Trophoblast cell (in vitro differentiated cells and primary cell): ENCODE data around the gene TMEM120B.

Source experiments
- DNase-seq, 2 donors: peaks; one replicate each; pipeline ENCODE4 v3.0.0-alpha.2; 2016
- H2AFZ ChIP-seq: 2 replicates; pipeline ENCODE4 v1.6.1; 2013; ENCODE audit warnings: low read length, moderate library complexity, mild to moderate bottlenecking; ENCODE audit not compliant: insufficient read depth, poor library complexity
- H2AK5ac ChIP-seq: 2 replicates; pipeline ENCODE4 v1.6.1; 2013; ENCODE audit warnings: mild to moderate bottlenecking, low read length
- H2BK120ac ChIP-seq: 2 replicates; pipeline ENCODE4 v1.6.1; 2013; ENCODE audit warnings: low read length, mild to moderate bottlenecking, moderate library complexity; ENCODE audit not compliant: insufficient read depth, poor library complexity
- H2BK12ac ChIP-seq: 2 replicates; pipeline ENCODE4 v1.6.1; 2013; ENCODE audit warnings: mild to moderate bottlenecking, low read length, moderate library complexity
- H2BK5ac ChIP-seq: 2 replicates; pipeline ENCODE4 v1.6.1; 2013; ENCODE audit warnings: low read length, low read depth, moderate library complexity, mild to moderate bottlenecking; ENCODE audit not compliant: poor library complexity
- H3K14ac ChIP-seq: 2 replicates; pipeline ENCODE4 v1.6.1; 2013; ENCODE audit warnings: mild to moderate bottlenecking, low read length
- H3K18ac ChIP-seq: 2 replicates; pipeline ENCODE4 v1.6.1; 2013; ENCODE audit warnings: mild to moderate bottlenecking, low read length
- H3K23ac ChIP-seq: 2 replicates; pipeline ENCODE4 v1.6.1; 2013; ENCODE audit warnings: low read length
- H3K27ac ChIP-seq: 2 replicates; pipeline ENCODE4 v1.5.1; 2013; ENCODE audit warnings: low read depth, mild to moderate bottlenecking, inconsistent platforms, low read length, moderate library complexity
- H3K27me3 ChIP-seq: 2 replicates; pipeline ENCODE4 v1.6.1; 2013; ENCODE audit warnings: inconsistent platforms, mild to moderate bottlenecking, low read length, moderate library complexity; ENCODE audit not compliant: insufficient read depth
- H3K36me3 ChIP-seq, 2 experiments: 1 replicate in 1 of 2; 2 replicates in 1 of 2; pipeline ENCODE4 v1.6.1; 2013; ENCODE audit warnings: low read length in 2 of 2, mild to moderate bottlenecking in 2 of 2, moderate library complexity in 1 of 2; ENCODE audit not compliant: insufficient read depth in 2 of 2, control insufficient read depth in 1 of 2
- H3K4ac ChIP-seq: 2 replicates; pipeline ENCODE4 v1.6.1; 2013; ENCODE audit warnings: low read depth, mild to moderate bottlenecking, low read length, moderate library complexity
- H3K4me1 ChIP-seq, 2 experiments: 1 replicate in 1 of 2; 2 replicates in 1 of 2; pipeline ENCODE4 v1.6.1; 2013; ENCODE audit warnings: low read length in 2 of 2, mild to moderate bottlenecking in 2 of 2, moderate library complexity in 1 of 2; ENCODE audit not compliant: insufficient read depth in 2 of 2, control insufficient read depth in 1 of 2
- H3K4me2 ChIP-seq: 2 replicates; pipeline ENCODE4 v1.6.1; 2013; ENCODE audit warnings: inconsistent platforms, mild to moderate bottlenecking, low read length, moderate library complexity
- H3K4me3 ChIP-seq: 2 replicates; pipeline ENCODE4 v1.5.1; 2013; ENCODE audit warnings: mild to moderate bottlenecking, low read depth, low read length, inconsistent platforms
- H3K79me1 ChIP-seq: one replicate; pipeline ENCODE4 v1.6.1; 2013; ENCODE audit warnings: low read length
- H3K79me2 ChIP-seq: 2 replicates; pipeline ENCODE4 v1.6.1; 2013; ENCODE audit warnings: low read length, mild to moderate bottlenecking; ENCODE audit not compliant: control insufficient read depth, insufficient read depth, poor library complexity
- H3K9ac ChIP-seq: 2 replicates; pipeline ENCODE4 v1.6.1; 2013; ENCODE audit warnings: mild to moderate bottlenecking, low read length
- H3K9me3 ChIP-seq: 2 replicates; pipeline ENCODE4 v1.6.1; 2013; ENCODE audit warnings: low read depth, mild to moderate bottlenecking, control low read depth, inconsistent platforms, low read length; ENCODE audit not compliant: insufficient read depth
- H4K12ac ChIP-seq: 2 replicates; pipeline ENCODE4 v1.6.1; 2013; ENCODE audit warnings: low read depth, mild to moderate bottlenecking, low read length, moderate library complexity
- H4K8ac ChIP-seq: 2 replicates; pipeline ENCODE4 v1.6.1; 2013; ENCODE audit warnings: low read depth, mild to moderate bottlenecking, low read length, moderate library complexity
- H4K91ac ChIP-seq: one replicate; pipeline ENCODE4 v1.6.1; 2013; ENCODE audit warnings: low read depth, mild to moderate bottlenecking, low read length, moderate library complexity
- WGBS: extraction: QIAGEN DNeasy Blood & Tissue Kit; methylation state at CpG from one replicate; pipeline ENCODE4 v1.1.7; 2013; ENCODE audit warnings: missing lambda C conversion rate; ENCODE audit not compliant: insufficient read length, insufficient coverage; ENCODE audit errors: extremely low coverage; 5-methylcytosine and 5-hydroxymethylcytosine counted together

Gene TMEM120B

DNA sequence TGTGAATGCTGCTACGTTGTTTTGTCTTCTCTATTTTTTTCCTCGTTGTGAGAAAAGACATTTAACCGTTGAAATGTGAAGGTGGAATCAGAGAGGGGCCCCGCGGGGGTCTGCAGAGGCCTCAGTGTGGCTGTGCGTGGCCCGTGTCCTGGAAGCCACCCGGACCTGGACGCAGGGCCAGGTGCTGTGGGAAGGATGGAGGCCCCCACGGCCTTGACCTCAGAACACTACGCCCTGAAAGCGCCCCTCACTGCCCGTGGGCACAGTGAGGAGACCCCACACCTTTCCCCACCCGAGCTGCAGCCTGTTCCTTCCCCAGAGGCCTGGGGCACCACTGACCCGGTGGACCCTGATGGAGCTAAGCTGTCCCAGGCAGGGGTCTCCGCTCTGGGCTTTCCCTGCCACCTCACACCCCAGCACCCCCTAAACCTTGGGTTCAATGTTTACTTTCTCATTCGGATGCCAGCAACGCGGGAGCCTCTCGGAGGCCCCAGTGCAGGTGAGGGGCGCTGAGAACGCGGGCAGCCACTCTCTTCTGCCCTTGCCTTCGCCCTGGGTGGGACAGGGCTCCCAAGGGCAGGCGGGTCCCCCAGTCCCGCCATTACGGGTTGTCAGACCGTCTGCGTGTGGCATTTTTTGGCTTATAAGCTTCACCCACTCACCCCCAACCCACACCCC is 118.2 kb downstream of the TMEM120B start:
- H3K9ac ChIP-seq = no peak overlapping the region
- no peak overlapping the region for H3K18ac ChIP-seq
- H3K14ac ChIP-seq = no peak overlapping the region
- no peak overlapping the region for H3K4me2 ChIP-seq
- no peak overlapping the region for H2BK5ac ChIP-seq
- no CpG with 5 or more reads among the region's 29 CpGs for WGBS
- no peaks in the 10 kb centered on the region for H3K27me3 ChIP-seq
- no peak overlapping the region for H3K27ac ChIP-seq
- H3K79me1 ChIP-seq = no peaks in the 10 kb centered on the region
- H2BK120ac ChIP-seq = no peak overlapping the region
- H4K91ac ChIP-seq = no peak overlapping the region
- no peak overlapping the region for H2BK12ac ChIP-seq
- DNase-seq = no peak
- no peak overlapping the region for H2AK5ac ChIP-seq
- H3K79me2 ChIP-seq = no peaks in the 10 kb centered on the region
- no peak overlapping the region for H3K23ac ChIP-seq
- H3K4me3 ChIP-seq = no peak overlapping the region
- no peak overlapping the region for H2AFZ ChIP-seq
- peaks cover 51 to 55% of the 10 kb centered on the region in 2 experiments for H3K36me3 ChIP-seq
- H4K8ac ChIP-seq = no peak overlapping the region
- no peak overlapping the region for H3K4ac ChIP-seq
- no peak overlapping the region for H4K12ac ChIP-seq
- H3K9me3 ChIP-seq = no peaks in the 10 kb centered on the region
- no peaks in the 10 kb centered on the region for H3K4me1 ChIP-seq
